Activated naive CD4-positive, alpha-beta T cell (primary cell): ENCODE data around the gene PILRA.
"Not testable (repeated sequence)": the region's sequence is repeated elsewhere in the genome, so short reads cannot be mapped to it uniquely, and the experiment has no call there.

ENCODE experiments used
- DNase-seq, 4 experiments: peaks; one replicate each; lab custom pipeline; 2025; lab: John Stamatoyannopoulos, UW

Gene PILRA

DNA sequence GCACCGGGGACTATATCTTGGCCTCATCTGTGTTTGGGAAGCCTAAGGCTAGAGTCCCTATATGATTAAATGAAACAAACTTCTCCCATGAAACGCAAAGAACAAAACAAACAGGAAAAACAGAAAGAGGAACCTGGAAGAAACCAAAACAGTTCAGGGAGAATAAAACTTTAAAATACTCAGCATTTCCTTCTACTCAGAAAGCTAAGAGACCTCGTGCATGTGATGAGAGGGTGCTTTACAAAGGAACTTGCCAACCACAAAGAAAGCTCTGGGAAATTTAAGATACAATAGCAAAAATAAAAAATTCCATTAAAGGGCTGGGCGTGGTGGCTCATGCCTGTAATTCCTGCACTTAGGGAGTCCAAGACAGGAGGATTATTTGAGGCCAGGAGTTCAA, 6.9 kb downstream of the PILRA start:
- DNase-seq = no peak

DNA sequence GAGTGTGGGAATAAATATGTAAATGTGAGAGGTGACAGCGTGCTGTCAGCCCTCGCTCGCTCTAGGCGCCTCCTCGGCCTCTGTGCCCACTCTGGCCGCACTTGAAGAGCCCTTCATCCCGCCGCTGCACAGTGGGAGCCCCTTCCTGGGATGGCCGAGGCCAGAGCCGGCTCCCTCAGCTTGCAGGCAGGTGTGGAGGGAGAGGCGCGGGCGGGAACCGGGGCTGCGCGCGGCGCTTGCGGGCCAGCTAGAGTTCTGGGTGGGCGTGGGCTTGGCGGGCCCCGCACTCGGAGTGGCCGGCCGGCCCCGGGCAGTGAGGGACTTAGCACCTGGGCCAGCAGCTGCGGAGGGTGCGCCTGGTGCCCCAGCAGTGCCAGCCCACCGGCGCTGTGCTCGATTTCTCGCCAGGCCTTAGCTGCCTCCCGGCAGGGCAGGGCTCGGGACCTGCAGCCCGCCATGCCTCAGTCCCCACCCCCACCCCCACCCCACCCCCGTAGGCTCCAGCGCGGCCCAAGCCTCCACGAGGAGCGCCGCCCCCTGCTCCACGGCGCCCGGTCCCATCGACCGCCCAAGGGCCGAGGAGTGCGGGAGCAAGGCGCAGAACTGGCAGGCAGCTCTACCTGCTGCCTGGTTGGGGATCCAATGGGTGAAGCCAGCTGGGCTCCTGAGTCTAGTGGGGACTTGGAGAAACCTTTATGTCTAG, 8.4 kb downstream of the PILRA start:
- DNase-seq = not testable (repeated sequence)

DNA sequence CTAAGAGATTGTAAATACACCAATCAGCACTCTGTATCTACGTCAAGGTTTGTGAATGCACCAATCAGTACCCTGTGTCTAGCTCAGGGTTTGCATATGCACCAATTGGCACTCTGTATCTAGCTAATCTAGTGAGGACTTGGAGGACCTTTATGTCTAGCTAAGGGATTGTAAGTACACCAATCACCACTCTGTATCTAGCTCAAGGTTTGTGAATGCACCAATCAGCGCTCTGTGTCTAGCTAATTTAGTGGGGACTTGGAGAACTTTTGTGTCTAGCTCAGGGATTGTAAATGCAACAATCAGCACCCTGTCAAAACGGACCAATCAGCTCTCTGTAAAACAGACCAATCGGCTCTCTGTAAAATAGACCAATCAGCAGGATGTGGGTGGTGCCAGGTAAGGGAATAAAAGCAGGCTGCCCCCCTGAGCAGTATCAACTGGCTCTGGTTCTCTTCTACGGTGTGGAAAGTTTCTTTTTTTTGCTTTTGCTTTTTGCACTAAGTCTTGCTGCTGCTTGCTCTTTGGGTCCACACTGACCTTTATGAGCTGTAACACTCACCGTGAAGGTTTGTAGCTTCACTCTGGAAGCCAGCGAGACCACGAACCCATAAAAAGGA, 9.1 kb downstream of the PILRA start:
- not testable (repeated sequence) for DNase-seq

GRCh38 chr7:100384628-100385294, 11.5 kb downstream of the PILRA start:
- no peak for DNase-seq

DNA sequence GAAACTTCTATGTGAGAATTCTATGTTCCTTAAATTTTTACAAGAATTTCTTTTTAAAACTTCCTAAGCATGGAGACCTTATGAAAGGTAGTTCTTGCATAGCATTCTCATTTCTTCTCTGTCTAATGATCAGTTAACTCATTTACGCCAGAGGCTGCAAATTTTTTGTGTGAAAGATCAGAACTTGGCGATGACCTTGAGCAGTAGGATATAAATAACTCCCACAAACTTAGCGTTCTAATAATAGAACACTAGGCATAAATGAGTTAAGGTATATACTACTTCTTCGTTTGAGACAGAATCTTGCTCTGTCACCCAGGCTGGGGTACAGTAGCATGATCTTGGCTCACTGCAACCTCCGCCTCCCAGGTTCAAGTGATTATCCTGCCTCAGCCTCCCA, 13.7 kb downstream of the PILRA start:
- DNase-seq = no peak

- no peak for DNase-seq
These were observed 14.4 kb downstream of the PILRA start for GRCh38 chr7:100387695-100388094.

GRCh38 chr7:100389437-100390088, 16.3 kb downstream of the PILRA start:
- no peak for DNase-seq

- DNase-seq = no peak
These were observed 17.2 kb downstream of the PILRA start for GRCh38 chr7:100390286-100391009.

GRCh38 chr7:100393233-100393905, 20.1 kb downstream of the PILRA start:
- DNase-seq = no peak

GRCh38 chr7:100394077-100394476, 20.8 kb downstream of the PILRA start:
- no peak for DNase-seq

DNA sequence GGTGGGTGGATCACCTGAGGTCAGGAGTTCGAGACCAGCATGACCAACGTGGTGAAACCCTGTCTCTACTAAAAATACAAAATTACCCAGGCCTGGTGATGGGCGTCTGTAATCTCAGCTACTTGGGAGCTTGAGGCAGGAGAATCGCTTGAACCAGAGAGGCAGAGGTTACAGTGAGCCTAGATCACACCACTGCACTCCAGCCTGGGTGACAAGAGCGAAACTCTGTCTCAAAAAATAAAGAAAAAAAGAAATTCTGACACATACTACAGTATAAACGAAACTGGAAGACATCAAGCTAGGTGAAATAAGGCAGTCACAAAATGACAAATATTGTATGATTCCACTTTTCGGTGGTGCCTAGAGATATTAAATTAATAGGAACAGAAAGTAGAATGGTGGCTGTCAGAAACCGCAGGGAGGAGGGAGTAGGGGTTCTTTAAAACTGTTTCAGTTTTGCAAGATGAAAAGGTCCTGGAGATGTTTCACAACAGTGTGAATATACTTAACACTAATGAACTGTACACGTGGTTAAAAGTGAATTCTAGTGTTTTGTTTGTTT, 23.2 kb downstream of the PILRA start:
- no peak for DNase-seq

- no peak for DNase-seq
These were observed 24.2 kb downstream of the PILRA start for GRCh38 chr7:100397315-100398081.

- DNase-seq = no peak
These were observed 25.0 kb downstream of the PILRA start for GRCh38 chr7:100398239-100398638.

GRCh38 chr7:100400041-100400440, 26.8 kb downstream of the PILRA start:
- DNase-seq = no peak

DNA sequence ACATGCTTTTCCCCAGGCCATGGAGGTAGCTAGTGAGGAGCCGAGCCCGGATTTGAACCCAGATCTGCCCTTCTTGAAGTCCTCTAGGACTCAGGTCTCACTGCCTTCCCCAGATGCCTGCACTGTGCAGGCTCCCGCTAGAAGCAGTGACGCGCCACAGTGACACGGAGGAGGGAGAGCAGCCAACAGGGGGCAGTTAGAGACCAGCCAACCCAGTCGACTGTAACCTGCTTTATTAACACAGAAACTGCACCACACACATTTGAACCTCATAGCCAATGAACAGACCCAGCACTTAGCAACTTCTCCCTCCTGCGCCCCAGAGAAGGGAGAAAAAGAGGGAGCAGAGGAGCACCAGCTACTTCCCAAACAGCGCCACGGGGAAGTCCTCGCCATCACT, 27.4 kb downstream of the PILRA start:
- no peak for DNase-seq

DNA sequence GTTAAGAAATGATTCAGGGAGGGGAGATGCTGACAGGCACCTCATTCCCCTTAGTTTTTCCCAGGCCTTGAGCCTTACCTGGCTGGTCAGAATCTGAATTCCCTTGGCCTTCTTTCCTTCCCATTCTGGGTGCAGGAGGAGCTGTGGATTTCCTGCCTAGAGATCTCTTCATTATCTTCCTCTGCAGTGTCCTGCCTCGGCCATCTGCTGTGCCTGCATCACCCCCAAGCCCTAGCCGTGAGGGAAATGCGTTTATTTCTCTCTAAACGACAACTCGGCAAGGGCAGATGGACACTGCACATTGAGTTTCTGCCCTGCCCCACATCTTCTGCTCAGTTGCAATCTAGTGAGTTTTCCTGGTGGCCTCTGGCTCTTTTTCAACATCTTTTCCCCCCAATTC, 28.5 kb downstream of the PILRA start:
- DNase-seq = no peak

DNA sequence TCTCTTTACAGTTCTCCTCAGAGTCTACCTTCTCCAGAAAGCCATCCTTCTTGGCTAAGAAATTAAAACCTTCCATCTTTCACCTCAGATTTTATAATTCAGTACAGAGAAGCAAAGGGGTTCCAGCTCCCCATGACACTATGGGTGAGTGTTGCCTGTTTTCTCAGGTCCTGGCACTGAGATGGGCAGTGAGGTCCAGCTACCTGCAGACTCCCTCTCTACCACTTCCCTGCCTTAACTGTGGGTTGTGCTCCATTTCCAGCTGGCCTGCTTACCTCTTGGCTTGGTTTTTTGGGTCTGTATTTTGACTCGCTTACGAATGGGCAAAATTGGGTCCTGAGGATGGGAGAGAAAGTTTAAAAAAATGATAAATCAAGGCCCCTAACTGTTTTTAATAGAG, 29.0 kb downstream of the PILRA start:
- no peak for DNase-seq

DNA sequence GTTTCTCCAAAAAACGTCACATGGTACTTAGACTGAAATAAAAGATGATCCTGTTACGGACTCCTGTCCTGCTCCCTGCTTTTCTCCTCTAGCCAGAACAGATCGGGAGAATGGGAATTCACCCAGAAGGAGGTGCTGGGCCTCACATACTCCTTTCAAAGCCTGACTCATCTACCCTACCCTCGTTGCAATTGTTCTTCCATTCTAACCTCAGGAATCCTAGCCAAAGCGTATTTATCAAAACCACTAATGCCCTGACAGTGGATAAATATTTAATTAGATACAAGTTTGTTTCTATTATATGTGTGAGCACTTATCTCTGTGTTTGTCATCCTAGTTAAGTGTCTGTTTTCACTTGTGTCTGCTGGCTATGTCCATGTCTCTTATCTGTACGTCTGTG, 33.5 kb downstream of the PILRA start:
- no peak for DNase-seq

DNA sequence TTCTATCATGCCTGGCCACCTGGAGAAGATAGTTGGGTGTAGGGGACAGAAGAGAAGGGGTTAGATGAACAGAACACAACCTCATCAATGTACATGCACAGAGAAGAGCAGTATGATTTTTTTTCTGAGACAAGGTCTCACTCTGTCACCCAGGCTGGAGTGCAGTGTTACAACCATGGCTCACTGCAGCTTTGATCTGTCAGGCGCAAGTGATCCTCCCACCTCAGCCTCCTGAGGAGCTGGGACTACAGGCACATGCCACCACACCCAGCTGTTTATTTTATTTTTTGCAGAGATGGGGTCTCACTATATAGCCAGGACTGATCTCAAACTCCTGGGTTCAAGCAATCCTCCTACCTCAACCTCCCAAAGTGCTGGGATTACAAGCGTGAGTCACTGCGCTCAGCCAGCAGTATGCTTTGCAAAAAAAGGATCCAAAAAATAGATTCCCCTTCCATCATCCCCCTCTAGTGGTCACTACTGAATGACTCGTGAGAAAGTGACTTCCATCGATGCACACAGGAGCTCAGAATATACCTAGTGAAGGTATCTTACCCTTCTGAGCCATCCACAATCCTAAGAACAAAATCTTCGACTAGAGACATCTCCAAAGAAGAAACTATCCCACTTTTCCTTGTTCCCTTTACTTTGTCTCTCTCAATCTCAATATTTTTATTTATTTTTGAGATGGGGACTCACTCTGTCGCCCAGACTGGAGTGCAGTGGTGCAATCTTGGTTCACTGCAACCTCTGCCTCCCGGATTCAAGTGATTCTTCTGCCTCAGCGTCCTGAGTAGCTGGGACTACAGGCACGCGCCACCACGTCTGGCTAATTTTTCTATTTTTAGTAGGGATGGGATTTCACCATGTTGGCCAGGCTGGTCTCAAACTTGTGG, 34.2 kb downstream of the PILRA start:
- no peak for DNase-seq
